Chondrocyte (in vitro differentiated cells): Measurements from ENCODE around the gene MBL2. TPM values are rescaled to one million over a fixed set of nuclear protein-coding genes. Genes with fewer than 3 reads are reported as not detected.

Source experiments
- DNase-seq: peaks from one replicate; pipeline ENCODE4 v3.0.0; 2021; ENCODE audit warnings: mixed read lengths, low spot score
- H3K27ac Mint-ChIP-seq: one replicate; pipeline ENCODE4 v1.8.0; 2021; ENCODE audit warnings: mild to moderate bottlenecking, moderate library complexity, mixed read lengths; ENCODE audit not compliant: unreplicated experiment
- H3K27me3 Mint-ChIP-seq: 2 replicates; pipeline ENCODE4 v1.8.0; 2021; ENCODE audit warnings: low read depth, mixed read lengths
- H3K36me3 Mint-ChIP-seq: 2 replicates; pipeline ENCODE4 v1.8.0; 2021; ENCODE audit warnings: low read depth, mixed read lengths
- H3K4me1 Mint-ChIP-seq: 2 replicates; pipeline ENCODE4 v1.8.0; 2021; ENCODE audit warnings: low read depth, mild to moderate bottlenecking, mixed read lengths
- H3K4me3 Mint-ChIP-seq: one replicate; pipeline ENCODE4 v1.8.0; 2021; ENCODE audit warnings: mild to moderate bottlenecking, moderate library complexity, mixed read lengths; ENCODE audit not compliant: unreplicated experiment
- H3K9me3 Mint-ChIP-seq: 2 replicates; pipeline ENCODE4 v1.8.0; 2021; ENCODE audit warnings: low read depth, mixed read lengths
- CTCF ChIP-seq: fragments of 200-600 bp; sonication (generic); IDR thresholded peaks from 2 replicates; pipeline ENCODE4 v1.5.0; 2021; ENCODE audit warnings: antibody characterized with exemption, mild to moderate bottlenecking, moderate library complexity
- total RNA-seq: library from RNA; stranded (reverse); gene quantifications from 3 replicates; pipeline ENCODE4 v1.2.1, GENCODE V29; 2021

MBL2 gene
- total RNA-seq, 1 donor from 2014 or later: not detected

DNA sequence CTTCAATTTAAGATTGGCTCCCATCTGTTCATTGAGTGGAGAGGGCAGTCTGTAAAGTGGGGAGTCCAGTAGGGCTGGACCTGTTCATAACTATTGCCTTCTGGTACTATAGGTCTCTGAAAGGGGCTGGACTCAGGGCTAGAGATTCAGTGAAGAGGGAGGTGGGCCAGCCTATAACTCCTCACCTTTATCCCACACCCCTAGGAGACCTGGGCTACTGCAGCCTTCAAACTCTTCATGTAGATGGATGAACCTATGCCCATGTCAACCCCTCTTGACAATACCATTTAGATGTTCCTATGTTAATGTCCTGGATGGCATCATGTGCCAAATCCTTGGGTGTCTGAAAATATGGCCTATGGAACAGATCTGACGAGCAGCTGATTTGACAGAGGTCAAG, 22.0 kb downstream of the MBL2 start:
- Mint-ChIP-seq H3K9me3 (no peaks in the 10 kb centered on the region), H3K27ac (no peak overlapping the region), H3K36me3 (no peaks in the 10 kb centered on the region), H3K4me1 (no peaks in the 10 kb centered on the region), H3K4me3 (no peak overlapping the region), H3K27me3 (peaks cover 4% of the 10 kb centered on the region)
- no peak for TF ChIP-seq CTCF
- DNase-seq: no peak

GRCh38 chr10:52747694-52748093, 24.9 kb downstream of the MBL2 start:
- DNase-seq: no peak
- no peak overlapping the region for H3K27ac Mint-ChIP-seq
- H3K9me3 Mint-ChIP-seq: no peaks in the 10 kb centered on the region
- peaks cover 4% of the 10 kb centered on the region for H3K27me3 Mint-ChIP-seq
- no peaks in the 10 kb centered on the region for H3K4me1 Mint-ChIP-seq
- TF ChIP-seq CTCF: no peak
- no peak overlapping the region for H3K4me3 Mint-ChIP-seq
- H3K36me3 Mint-ChIP-seq: no peaks in the 10 kb centered on the region

DNA sequence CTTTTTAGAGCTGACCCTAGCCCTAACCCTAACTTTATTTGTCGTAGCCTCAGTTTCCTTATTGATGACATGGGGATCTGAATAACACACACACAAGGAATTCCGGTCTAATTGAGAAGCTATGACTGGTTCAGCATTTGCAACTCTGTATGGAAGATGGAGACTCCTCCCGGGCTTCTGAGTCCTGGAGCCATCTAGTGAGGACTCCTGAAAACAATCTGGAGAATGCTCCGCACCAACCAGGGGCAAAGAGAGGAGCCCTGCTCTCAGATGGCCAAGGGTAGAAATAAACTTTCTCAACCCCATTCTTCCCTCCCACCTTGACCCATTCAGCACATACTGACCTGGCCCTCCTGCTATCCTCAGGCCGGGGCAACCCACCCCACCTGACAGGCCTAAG, 26.4 kb downstream of the MBL2 start:
- no peaks in the 10 kb centered on the region for H3K27me3 Mint-ChIP-seq
- H3K27ac Mint-ChIP-seq: no peak overlapping the region
- H3K9me3 Mint-ChIP-seq: no peaks in the 10 kb centered on the region
- peaks cover 6% of the 10 kb centered on the region for H3K4me1 Mint-ChIP-seq
- H3K4me3 Mint-ChIP-seq: no peak overlapping the region
- DNase-seq: no peak
- TF ChIP-seq CTCF: no peak
- no peaks in the 10 kb centered on the region for H3K36me3 Mint-ChIP-seq

DNA sequence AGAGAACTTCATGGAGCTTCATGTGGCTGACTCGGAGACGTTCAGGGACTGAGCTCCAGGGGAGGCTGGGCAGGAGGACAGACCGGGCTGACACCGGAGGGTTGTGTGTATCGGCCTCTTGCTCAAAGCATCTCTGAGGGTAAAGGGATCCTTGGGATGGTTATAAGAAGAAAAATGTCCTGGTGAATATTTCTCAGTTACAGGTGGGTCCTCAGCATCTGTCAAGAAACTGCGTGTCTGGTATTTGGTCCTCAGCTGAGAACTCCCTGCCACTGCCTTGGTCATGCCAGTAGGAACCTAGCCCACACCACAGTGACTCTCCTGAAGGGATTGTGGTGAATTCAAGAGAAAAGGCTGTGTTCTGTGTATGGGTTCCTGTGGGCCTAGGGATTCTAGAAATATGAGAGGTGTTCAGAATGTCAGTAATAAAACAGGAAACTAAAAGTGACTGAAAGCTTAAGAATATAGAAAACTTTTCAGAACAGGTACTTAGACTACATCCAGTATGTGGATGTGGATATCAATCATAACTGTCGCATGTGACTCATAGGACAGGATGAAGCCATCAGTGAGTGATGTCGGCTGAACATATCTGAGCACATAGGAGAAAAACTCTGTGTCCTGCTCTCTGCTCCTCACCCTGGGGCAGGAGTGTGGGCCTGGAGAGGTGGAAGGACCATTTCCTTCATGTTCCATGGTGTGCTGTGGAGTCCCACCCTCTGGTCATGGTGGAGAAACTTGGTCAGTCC, 28.4 kb downstream of the MBL2 start:
- no peaks in the 10 kb centered on the region for H3K27me3 Mint-ChIP-seq
- no peak for DNase-seq
- H3K27ac Mint-ChIP-seq: no peak overlapping the region
- H3K4me1 Mint-ChIP-seq: peaks cover 6% of the 10 kb centered on the region
- no peaks in the 10 kb centered on the region for H3K36me3 Mint-ChIP-seq
- no peaks in the 10 kb centered on the region for H3K9me3 Mint-ChIP-seq
- no peak for TF ChIP-seq CTCF
- no peak overlapping the region for H3K4me3 Mint-ChIP-seq

DNA sequence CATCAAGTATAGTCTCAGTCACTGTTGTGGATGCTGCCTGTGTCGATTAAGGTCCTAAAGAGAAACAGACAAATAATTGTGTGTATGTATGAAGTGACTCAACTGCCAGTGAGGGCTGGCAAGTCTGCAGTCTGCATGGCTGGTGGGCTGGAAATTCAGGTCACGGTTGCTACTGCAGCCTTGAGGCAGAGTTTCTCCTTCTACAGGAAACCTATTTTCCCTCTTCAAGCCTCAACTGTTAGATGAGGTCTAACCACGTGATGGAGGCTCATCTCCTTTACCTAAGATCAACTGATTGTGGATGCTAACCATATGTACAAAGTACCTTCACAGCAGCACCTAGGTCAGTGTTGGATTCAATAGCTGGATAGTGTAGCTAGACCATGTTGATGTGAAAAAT, 29.9 kb downstream of the MBL2 start:
- Mint-ChIP-seq H3K4me1 (peaks cover 6% of the 10 kb centered on the region), H3K4me3 (no peak overlapping the region), H3K27me3 (peaks cover 5% of the 10 kb centered on the region), H3K9me3 (no peaks in the 10 kb centered on the region), H3K27ac (no peak overlapping the region), H3K36me3 (peaks cover 2% of the 10 kb centered on the region)
- no peak for DNase-seq
- TF ChIP-seq CTCF: no peak
